ENCODE data around the gene BPIFB3. TPM values are rescaled to one million over a fixed set of nuclear protein-coding genes. Genes with fewer than 3 reads are reported as not detected.

The BPIFB3 gene
- total RNA-seq, 1 experiment from 2014 or later: not detected

DNA sequence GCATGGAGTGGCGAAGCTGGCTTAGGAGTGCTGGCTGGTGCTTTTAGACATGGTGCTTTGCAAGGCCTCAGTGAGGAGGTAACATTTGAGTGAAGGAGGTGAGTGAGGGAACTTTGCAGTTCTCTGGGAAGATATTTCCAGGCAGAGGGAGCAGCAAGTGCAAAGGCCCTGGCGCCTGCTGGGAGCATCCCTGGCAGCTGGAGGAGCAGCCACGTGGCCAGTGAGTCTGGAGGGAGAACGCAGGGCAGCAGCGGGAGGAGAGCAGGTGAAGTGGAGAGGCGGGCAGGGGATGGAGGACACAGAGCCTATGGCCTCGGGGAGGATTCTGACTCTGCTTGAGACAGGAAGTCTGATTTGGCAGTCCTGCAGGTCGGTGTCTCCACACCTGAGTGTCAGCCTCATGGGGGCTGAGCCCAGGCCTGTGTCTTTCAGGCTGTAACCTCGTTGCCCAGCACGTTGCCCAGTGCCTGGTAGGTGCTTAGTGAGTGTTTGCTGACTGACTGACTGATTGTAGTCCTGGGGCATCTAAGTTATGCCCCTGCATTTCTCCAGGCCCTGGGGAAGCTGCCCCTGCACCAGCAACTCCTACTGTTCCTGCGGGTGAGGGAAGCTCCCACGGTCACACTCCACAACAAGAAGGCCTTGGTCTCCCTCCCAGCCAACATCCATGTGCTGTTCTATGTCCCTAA is 14.7 kb downstream of the BPIFB3 start:
- Histone ChIP-seq H4K20me1 (ENCODE audit: insufficient read depth, low read depth, low read length) (no peaks in the 10 kb centered on the region), H3K9me2 (replicated peaks; ENCODE audit: insufficient read depth, low read length) (no peaks in the 10 kb centered on the region), H3K9me3 (ENCODE audit: low read length) (no peaks in the 10 kb centered on the region), H3K4me2 (ENCODE audit: low read depth, low read length, poor library complexity, severe bottlenecking) (no peak overlapping the region), H3K79me2 (ENCODE audit: low read length) (no peaks in the 10 kb centered on the region), H3K9ac (ENCODE audit: low read length) (no peak overlapping the region), H3K4me1 (ENCODE audit: low read length) (no peaks in the 10 kb centered on the region), H3K4me3 (ENCODE audit: low read length) (no peak overlapping the region), H3K36me3 (ENCODE audit: insufficient read depth, low read length) (no peaks in the 10 kb centered on the region), H3K27ac (ENCODE audit: low read length) (no peak overlapping the region), H3K27me3 (ENCODE audit: low read length) (no peaks in the 10 kb centered on the region), H2AFZ (ENCODE audit: low read length) (no peak overlapping the region)
- no peak for DNase-seq

DNA sequence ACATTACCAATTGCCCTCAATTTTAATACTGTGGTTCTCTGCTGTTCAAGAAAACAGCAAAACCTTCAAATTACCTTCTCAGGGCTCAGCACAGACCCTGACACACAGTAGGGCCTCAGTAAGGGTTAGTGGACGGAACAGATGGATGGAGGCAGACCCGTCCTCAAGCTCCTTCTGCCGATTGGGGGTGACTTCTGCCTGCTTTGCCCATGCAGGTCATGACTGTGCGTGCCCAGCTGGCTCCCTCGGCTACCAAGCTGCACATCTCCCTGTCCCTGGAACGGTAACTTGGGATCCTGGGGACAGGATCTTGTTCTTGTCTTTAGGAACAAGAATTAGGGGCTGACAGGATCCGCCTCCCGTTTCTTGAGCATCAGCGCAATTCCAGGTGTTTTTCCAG is 16.0 kb downstream of the BPIFB3 start:
- DNase-seq: no peak
- Histone ChIP-seq H3K9ac (ENCODE audit: low read length) (no peak overlapping the region), H3K4me3 (ENCODE audit: low read length) (no peak overlapping the region), H4K20me1 (ENCODE audit: insufficient read depth, low read depth, low read length) (0 out of 2 replicates have a peak, but pooled peaks cover 5% of the 10 kb centered on the region), H3K9me2 (replicated peaks; ENCODE audit: insufficient read depth, low read length) (no peaks in the 10 kb centered on the region), H3K79me2 (ENCODE audit: low read length) (no peaks in the 10 kb centered on the region), H3K9me3 (ENCODE audit: low read length) (no peaks in the 10 kb centered on the region), H3K27me3 (ENCODE audit: low read length) (no peaks in the 10 kb centered on the region), H3K4me2 (ENCODE audit: low read depth, low read length, poor library complexity, severe bottlenecking) (no peak overlapping the region), H2AFZ (ENCODE audit: low read length) (no peak overlapping the region), H3K27ac (ENCODE audit: low read length) (no peak overlapping the region), H3K36me3 (ENCODE audit: insufficient read depth, low read length) (no peaks in the 10 kb centered on the region), H3K4me1 (ENCODE audit: low read length) (no peaks in the 10 kb centered on the region)

- Histone ChIP-seq H3K9ac (ENCODE audit: low read length) (no peak overlapping the region), H3K27ac (ENCODE audit: low read length) (no peak overlapping the region), H3K9me3 (ENCODE audit: low read length) (no peaks in the 10 kb centered on the region), H3K36me3 (ENCODE audit: insufficient read depth, low read length) (no peaks in the 10 kb centered on the region), H3K4me2 (ENCODE audit: low read depth, low read length, poor library complexity, severe bottlenecking) (no peak overlapping the region), H3K79me2 (ENCODE audit: low read length) (no peaks in the 10 kb centered on the region), H2AFZ (ENCODE audit: low read length) (no peak overlapping the region), H4K20me1 (ENCODE audit: insufficient read depth, low read depth, low read length) (0 out of 2 replicates have a peak, but pooled peaks cover 5% of the 10 kb centered on the region), H3K4me3 (ENCODE audit: low read length) (no peak overlapping the region), H3K9me2 (replicated peaks; ENCODE audit: insufficient read depth, low read length) (no peaks in the 10 kb centered on the region), H3K4me1 (ENCODE audit: low read length) (no peaks in the 10 kb centered on the region), H3K27me3 (ENCODE audit: low read length) (no peaks in the 10 kb centered on the region)
- DNase-seq: no peak
Measured at GRCh38 chr20:33070111-33071053, 16.7 kb downstream of the BPIFB3 start.

DNA sequence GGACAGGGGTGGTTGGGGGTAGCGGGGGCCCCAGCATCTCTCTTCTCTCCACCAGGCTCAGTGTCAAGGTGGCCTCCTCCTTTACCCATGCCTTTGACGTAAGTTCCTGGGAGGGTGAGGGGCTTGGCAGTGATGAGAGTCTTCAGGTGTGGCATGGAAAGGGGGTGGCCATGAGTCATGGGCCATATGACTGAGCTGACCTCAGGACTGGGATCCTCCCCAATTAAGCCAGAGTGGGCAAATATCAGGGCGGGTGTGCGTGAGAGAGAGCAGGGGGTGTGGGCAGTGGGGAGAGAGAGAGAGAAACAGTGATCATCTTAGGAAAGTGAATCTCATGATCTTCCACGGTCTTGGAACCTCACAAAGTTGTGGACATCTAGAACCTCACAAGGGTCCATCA is 17.5 kb downstream of the BPIFB3 start:
- Histone ChIP-seq H3K27ac (ENCODE audit: low read length) (no peak overlapping the region), H3K9me2 (replicated peaks; ENCODE audit: insufficient read depth, low read length) (no peaks in the 10 kb centered on the region), H3K9ac (ENCODE audit: low read length) (no peak overlapping the region), H4K20me1 (ENCODE audit: insufficient read depth, low read depth, low read length) (0 out of 2 replicates have a peak, but pooled peaks cover 5% of the 10 kb centered on the region), H3K4me1 (ENCODE audit: low read length) (no peaks in the 10 kb centered on the region), H3K4me2 (ENCODE audit: low read depth, low read length, poor library complexity, severe bottlenecking) (no peak overlapping the region), H2AFZ (ENCODE audit: low read length) (no peak overlapping the region), H3K4me3 (ENCODE audit: low read length) (no peak overlapping the region), H3K79me2 (ENCODE audit: low read length) (no peaks in the 10 kb centered on the region), H3K36me3 (ENCODE audit: insufficient read depth, low read length) (no peaks in the 10 kb centered on the region), H3K27me3 (ENCODE audit: low read length) (no peaks in the 10 kb centered on the region), H3K9me3 (ENCODE audit: low read length) (no peaks in the 10 kb centered on the region)
- no peak for DNase-seq

- Histone ChIP-seq H3K4me2 (ENCODE audit: low read depth, low read length, poor library complexity, severe bottlenecking) (no peak overlapping the region), H3K9me3 (ENCODE audit: low read length) (no peaks in the 10 kb centered on the region), H3K79me2 (ENCODE audit: low read length) (no peaks in the 10 kb centered on the region), H3K9me2 (replicated peaks; ENCODE audit: insufficient read depth, low read length) (no peaks in the 10 kb centered on the region), H3K36me3 (ENCODE audit: insufficient read depth, low read length) (no peaks in the 10 kb centered on the region), H3K4me1 (ENCODE audit: low read length) (no peaks in the 10 kb centered on the region), H3K27ac (ENCODE audit: low read length) (no peak overlapping the region), H3K27me3 (ENCODE audit: low read length) (no peaks in the 10 kb centered on the region), H3K9ac (ENCODE audit: low read length) (no peak overlapping the region), H3K4me3 (ENCODE audit: low read length) (no peak overlapping the region), H4K20me1 (ENCODE audit: insufficient read depth, low read depth, low read length) (0 out of 2 replicates have a peak, but pooled peaks cover 5% of the 10 kb centered on the region), H2AFZ (ENCODE audit: low read length) (no peak overlapping the region)
- DNase-seq: no peak
Measured at GRCh38 chr20:33072362-33072761, 18.7 kb downstream of the BPIFB3 start.

DNA sequence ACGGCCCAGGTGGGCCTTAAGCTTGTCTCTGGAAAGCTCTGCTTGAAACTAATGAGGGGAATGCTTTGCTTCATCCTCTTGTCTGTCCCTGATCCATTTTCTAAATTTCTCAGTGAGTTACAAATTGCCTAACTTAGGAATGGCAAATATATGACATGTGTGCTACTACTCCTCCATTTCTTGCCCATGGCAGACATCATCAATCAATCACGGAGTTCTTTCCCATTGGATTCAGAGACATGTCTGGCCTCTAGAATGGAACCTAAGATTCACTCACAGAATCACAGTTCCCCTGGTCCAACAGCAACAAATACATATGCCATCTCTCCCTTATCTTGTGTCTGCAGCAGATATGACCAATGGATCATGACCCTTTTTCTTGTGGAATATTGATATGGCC is 19.1 kb downstream of the BPIFB3 start:
- no peak for DNase-seq
- Histone ChIP-seq H3K9ac (ENCODE audit: low read length) (no peak overlapping the region), H3K4me3 (ENCODE audit: low read length) (no peak overlapping the region), H3K9me2 (replicated peaks; ENCODE audit: insufficient read depth, low read length) (no peaks in the 10 kb centered on the region), H3K27ac (ENCODE audit: low read length) (no peak overlapping the region), H3K9me3 (ENCODE audit: low read length) (no peaks in the 10 kb centered on the region), H2AFZ (ENCODE audit: low read length) (no peak overlapping the region), H3K27me3 (ENCODE audit: low read length) (no peaks in the 10 kb centered on the region), H4K20me1 (ENCODE audit: insufficient read depth, low read depth, low read length) (0 out of 2 replicates have a peak, but pooled peaks cover 5% of the 10 kb centered on the region), H3K4me2 (ENCODE audit: low read depth, low read length, poor library complexity, severe bottlenecking) (no peak overlapping the region), H3K79me2 (ENCODE audit: low read length) (no peaks in the 10 kb centered on the region), H3K4me1 (ENCODE audit: low read length) (no peaks in the 10 kb centered on the region), H3K36me3 (ENCODE audit: insufficient read depth, low read length) (no peaks in the 10 kb centered on the region)

DNA sequence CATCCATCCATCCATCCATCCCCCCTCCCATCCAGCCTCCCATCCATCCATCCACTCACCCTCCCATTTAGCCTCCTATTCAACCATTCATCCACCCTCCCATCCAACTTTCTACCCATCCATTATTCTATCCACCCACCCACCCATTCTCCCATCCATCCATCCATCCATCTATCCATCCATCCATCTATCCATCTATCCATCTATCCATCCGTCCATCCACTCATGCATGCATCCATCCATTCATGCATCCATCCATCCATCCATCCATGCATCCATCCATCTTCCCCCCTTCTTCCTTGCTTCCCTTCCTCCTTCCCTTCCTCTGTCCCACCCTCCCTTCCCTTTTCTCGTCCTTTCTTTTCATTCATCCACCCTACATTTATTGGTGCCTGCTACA is 21.0 kb downstream of the BPIFB3 start:
- Histone ChIP-seq H3K9me3 (ENCODE audit: low read length) (no peaks in the 10 kb centered on the region), H3K4me2 (ENCODE audit: low read depth, low read length, poor library complexity, severe bottlenecking) (no peak overlapping the region), H3K27me3 (ENCODE audit: low read length) (no peaks in the 10 kb centered on the region), H3K79me2 (ENCODE audit: low read length) (no peaks in the 10 kb centered on the region), H3K9me2 (replicated peaks; ENCODE audit: insufficient read depth, low read length) (no peaks in the 10 kb centered on the region), H3K4me1 (ENCODE audit: low read length) (no peaks in the 10 kb centered on the region), H3K36me3 (ENCODE audit: insufficient read depth, low read length) (no peaks in the 10 kb centered on the region), H4K20me1 (ENCODE audit: insufficient read depth, low read depth, low read length) (0 out of 2 replicates have a peak, but pooled peaks cover 5% of the 10 kb centered on the region), H3K9ac (ENCODE audit: low read length) (no peak overlapping the region), H3K4me3 (ENCODE audit: low read length) (no peak overlapping the region), H3K27ac (ENCODE audit: low read length) (no peak overlapping the region), H2AFZ (ENCODE audit: low read length) (no peak overlapping the region)
- no peak for DNase-seq

GRCh38 chr20:33075281-33075680 is 21.6 kb downstream of the BPIFB3 start:
- Histone ChIP-seq H3K79me2 (ENCODE audit: low read length) (no peaks in the 10 kb centered on the region), H3K9me3 (ENCODE audit: low read length) (no peaks in the 10 kb centered on the region), H3K36me3 (ENCODE audit: insufficient read depth, low read length) (no peaks in the 10 kb centered on the region), H3K27ac (ENCODE audit: low read length) (no peak overlapping the region), H3K9me2 (replicated peaks; ENCODE audit: insufficient read depth, low read length) (no peaks in the 10 kb centered on the region), H3K4me1 (ENCODE audit: low read length) (no peaks in the 10 kb centered on the region), H4K20me1 (ENCODE audit: insufficient read depth, low read depth, low read length) (0 out of 2 replicates have a peak, but pooled peaks cover 5% of the 10 kb centered on the region), H3K4me3 (ENCODE audit: low read length) (no peak overlapping the region), H3K27me3 (ENCODE audit: low read length) (no peaks in the 10 kb centered on the region), H2AFZ (ENCODE audit: low read length) (no peak overlapping the region), H3K9ac (ENCODE audit: low read length) (no peak overlapping the region), H3K4me2 (ENCODE audit: low read depth, low read length, poor library complexity, severe bottlenecking) (no peak overlapping the region)
- no peak for DNase-seq

Data from Karpas-422 (cell line).